ENCODE results near the gene HSH2D. TPM values are rescaled to one million over a fixed set of nuclear protein-coding genes. Genes with fewer than 3 reads are reported as not detected.

HSH2D gene
- total and polyA plus RNA-seq, 2 experiments from 2014 or later = 3.5 to 4.0 TPM

GRCh38 chr19:16155128-16155527 lies 11.6 kb downstream of the HSH2D start:
- TF ChIP-seq EZH2phosphoT487 (IDR thresholded peaks at IDR 0.05; ENCODE audit: low read depth, severe bottlenecking, unreplicated experiment) (no peak), CTCF (IDR thresholded peaks at IDR 0.05; ENCODE audit: poor library complexity) (no peak)
- no peaks in the 10 kb centered on the region for H3K9me3 ChIP-seq (ENCODE audit: low read depth)
- H3K27me3 ChIP-seq = no peaks in the 10 kb centered on the region
- H3K4me1 ChIP-seq (ENCODE audit: insufficient read depth) = no peaks in the 10 kb centered on the region
- H2AFZ ChIP-seq = no peak overlapping the region
- H3K4me3 ChIP-seq = no peak overlapping the region
- H4K20me1 ChIP-seq (ENCODE audit: insufficient read depth, poor library complexity, severe bottlenecking) = no peaks in the 10 kb centered on the region
- no peak overlapping the region for H3K27ac ChIP-seq
- 88% methylated on average over 1 of the region's 1 CpG for WGBS (ENCODE audit: low lambda C conversion rate, missing lambda C conversion rate)
- no peaks in the 10 kb centered on the region for H3K36me3 ChIP-seq (replicated peaks; ENCODE audit: insufficient read depth, low read depth)
- no peak overlapping the region for H3K4me2 ChIP-seq
- H3K79me2 ChIP-seq = no peaks in the 10 kb centered on the region
- DNase-seq (ENCODE audit: low spot score) = no peak
- no peaks in the 10 kb centered on the region for H3K9me2 ChIP-seq (replicated peaks; ENCODE audit: insufficient read depth)

GRCh38 chr19:16156904-16157303 lies 13.4 kb downstream of the HSH2D start:
- no peaks in the 10 kb centered on the region for H3K36me3 ChIP-seq (replicated peaks; ENCODE audit: insufficient read depth, low read depth)
- no peak overlapping the region for H3K4me2 ChIP-seq
- no peak for TF ChIP-seq EZH2 (IDR thresholded peaks at IDR 0.05; ENCODE audit: borderline replicate concordance)
- TF ChIP-seq EZH2phosphoT487 (IDR thresholded peaks at IDR 0.05; ENCODE audit: low read depth, severe bottlenecking, unreplicated experiment) = no peak
- no peak for TF ChIP-seq CTCF (IDR thresholded peaks at IDR 0.05; ENCODE audit: poor library complexity)
- no peaks in the 10 kb centered on the region for H3K79me2 ChIP-seq
- WGBS (ENCODE audit: low lambda C conversion rate, missing lambda C conversion rate) = 92% methylated on average over 6 of the region's 6 CpGs
- no peak for DNase-seq (ENCODE audit: low spot score)
- no peaks in the 10 kb centered on the region for H3K27me3 ChIP-seq
- H4K20me1 ChIP-seq (ENCODE audit: insufficient read depth, poor library complexity, severe bottlenecking) = no peaks in the 10 kb centered on the region
- H3K4me1 ChIP-seq (ENCODE audit: insufficient read depth) = no peaks in the 10 kb centered on the region
- no peak overlapping the region for H3K4me3 ChIP-seq
- no peak overlapping the region for H3K27ac ChIP-seq
- no peaks in the 10 kb centered on the region for H3K9me3 ChIP-seq (ENCODE audit: low read depth)
- no peaks in the 10 kb centered on the region for H3K9me2 ChIP-seq (replicated peaks; ENCODE audit: insufficient read depth)
- no peak overlapping the region for H2AFZ ChIP-seq

GRCh38 chr19:16157601-16158000 lies 14.1 kb downstream of the HSH2D start:
- Histone ChIP-seq H3K4me1 (ENCODE audit: insufficient read depth) (no peaks in the 10 kb centered on the region), H3K79me2 (no peaks in the 10 kb centered on the region), H3K27me3 (no peaks in the 10 kb centered on the region), H3K27ac (no peak overlapping the region), H2AFZ (no peak overlapping the region), H3K36me3 (replicated peaks; ENCODE audit: insufficient read depth, low read depth) (no peaks in the 10 kb centered on the region), H4K20me1 (ENCODE audit: insufficient read depth, poor library complexity, severe bottlenecking) (no peaks in the 10 kb centered on the region), H3K9me3 (ENCODE audit: low read depth) (no peaks in the 10 kb centered on the region), H3K9me2 (replicated peaks; ENCODE audit: insufficient read depth) (no peaks in the 10 kb centered on the region), H3K4me2 (no peak overlapping the region), H3K4me3 (no peak overlapping the region)
- TF ChIP-seq EZH2 (IDR thresholded peaks at IDR 0.05; ENCODE audit: borderline replicate concordance) = no peak
- TF ChIP-seq EZH2phosphoT487 (IDR thresholded peaks at IDR 0.05; ENCODE audit: low read depth, severe bottlenecking, unreplicated experiment) = no peak
- TF ChIP-seq CTCF (IDR thresholded peaks at IDR 0.05; ENCODE audit: poor library complexity) = no peak
- WGBS (ENCODE audit: low lambda C conversion rate, missing lambda C conversion rate) = 90% methylated on average over 10 of the region's 10 CpGs
- no peak for DNase-seq (ENCODE audit: low spot score)

GRCh38 chr19:16159655-16160054 lies 16.2 kb downstream of the HSH2D start:
- H3K4me3 ChIP-seq = no peak overlapping the region
- no peaks in the 10 kb centered on the region for H3K9me3 ChIP-seq (ENCODE audit: low read depth)
- no peaks in the 10 kb centered on the region for H3K9me2 ChIP-seq (replicated peaks; ENCODE audit: insufficient read depth)
- H3K4me2 ChIP-seq = no peak overlapping the region
- no peaks in the 10 kb centered on the region for H3K79me2 ChIP-seq
- H2AFZ ChIP-seq = no peak overlapping the region
- H3K27ac ChIP-seq = no peak overlapping the region
- H3K27me3 ChIP-seq = no peaks in the 10 kb centered on the region
- WGBS (ENCODE audit: low lambda C conversion rate, missing lambda C conversion rate) = 93% methylated on average over 5 of the region's 5 CpGs
- H3K36me3 ChIP-seq (replicated peaks; ENCODE audit: insufficient read depth, low read depth) = no peaks in the 10 kb centered on the region
- no peak for DNase-seq (ENCODE audit: low spot score)
- no peaks in the 10 kb centered on the region for H4K20me1 ChIP-seq (ENCODE audit: insufficient read depth, poor library complexity, severe bottlenecking)
- no peak for TF ChIP-seq CTCF (IDR thresholded peaks at IDR 0.05; ENCODE audit: poor library complexity)
- no peak for TF ChIP-seq EZH2phosphoT487 (IDR thresholded peaks at IDR 0.05; ENCODE audit: low read depth, severe bottlenecking, unreplicated experiment)
- no peak for TF ChIP-seq EZH2 (IDR thresholded peaks at IDR 0.05; ENCODE audit: borderline replicate concordance)
- no peaks in the 10 kb centered on the region for H3K4me1 ChIP-seq (ENCODE audit: insufficient read depth)
